NCI-H446 treated with DMSO at 0.1 percent for 48 hours (cell line): ENCODE results near the gene PTRHD1.

Source experiments
- DNase-seq: peaks from one replicate; lab custom pipeline; 2025; lab: John Stamatoyannopoulos, UW

The PTRHD1 gene

DNA sequence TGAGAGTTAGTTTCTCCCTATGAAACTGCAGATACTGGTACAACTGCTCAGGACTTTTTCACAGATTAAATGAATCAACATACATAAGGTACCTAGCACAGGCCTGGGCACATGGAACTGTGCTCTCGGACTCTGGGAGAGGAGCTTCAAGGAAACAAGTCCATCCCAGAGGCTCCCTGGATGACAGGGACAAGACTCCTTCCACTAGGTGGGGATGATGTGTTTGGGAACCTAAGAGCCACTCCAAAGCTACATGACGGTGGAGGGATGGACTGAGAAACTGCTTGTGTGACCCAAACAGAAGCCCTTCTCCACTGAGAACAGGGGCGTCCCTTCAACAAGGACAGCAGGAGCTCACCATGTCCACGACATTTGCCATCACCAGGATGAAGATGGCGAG, 37.2 kb upstream of the PTRHD1 start:
- DNase-seq = no peak

DNA sequence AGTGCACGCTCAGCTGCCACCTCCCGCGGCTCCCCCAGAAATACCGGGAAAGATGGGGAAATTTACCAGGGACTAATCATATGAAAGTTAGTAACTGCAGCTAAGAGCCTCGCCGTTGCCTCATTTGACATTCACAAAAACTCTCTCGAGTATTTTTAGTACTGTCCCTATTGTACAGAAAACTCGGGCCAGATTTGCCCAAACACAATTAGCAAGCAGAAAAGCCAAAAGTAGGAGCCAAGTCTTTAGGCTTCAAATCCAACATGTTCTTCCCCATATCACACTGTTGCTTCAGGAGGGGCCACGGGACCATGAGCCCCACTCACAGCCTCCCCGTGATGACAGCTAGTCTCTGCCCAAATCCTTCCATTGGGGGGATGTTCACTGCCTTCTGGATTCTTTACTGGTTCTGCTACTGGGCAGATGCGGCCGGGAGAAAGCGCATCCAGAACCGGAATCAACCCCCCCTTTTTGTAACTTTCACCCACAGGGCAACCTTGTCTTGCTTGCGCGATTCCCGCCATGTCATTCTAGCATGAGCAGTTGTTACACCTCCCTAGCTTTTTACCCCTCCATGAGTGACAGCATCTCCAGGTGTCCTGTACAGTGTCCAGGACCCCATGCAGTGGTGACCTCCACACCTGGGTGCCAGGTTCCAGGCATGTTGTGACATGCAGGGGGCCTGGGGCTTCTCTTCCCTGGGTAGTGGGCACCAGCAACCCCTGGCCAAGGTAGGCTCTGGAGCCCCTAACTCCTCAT, 35.2 kb upstream of the PTRHD1 start:
- DNase-seq = no peak

DNA sequence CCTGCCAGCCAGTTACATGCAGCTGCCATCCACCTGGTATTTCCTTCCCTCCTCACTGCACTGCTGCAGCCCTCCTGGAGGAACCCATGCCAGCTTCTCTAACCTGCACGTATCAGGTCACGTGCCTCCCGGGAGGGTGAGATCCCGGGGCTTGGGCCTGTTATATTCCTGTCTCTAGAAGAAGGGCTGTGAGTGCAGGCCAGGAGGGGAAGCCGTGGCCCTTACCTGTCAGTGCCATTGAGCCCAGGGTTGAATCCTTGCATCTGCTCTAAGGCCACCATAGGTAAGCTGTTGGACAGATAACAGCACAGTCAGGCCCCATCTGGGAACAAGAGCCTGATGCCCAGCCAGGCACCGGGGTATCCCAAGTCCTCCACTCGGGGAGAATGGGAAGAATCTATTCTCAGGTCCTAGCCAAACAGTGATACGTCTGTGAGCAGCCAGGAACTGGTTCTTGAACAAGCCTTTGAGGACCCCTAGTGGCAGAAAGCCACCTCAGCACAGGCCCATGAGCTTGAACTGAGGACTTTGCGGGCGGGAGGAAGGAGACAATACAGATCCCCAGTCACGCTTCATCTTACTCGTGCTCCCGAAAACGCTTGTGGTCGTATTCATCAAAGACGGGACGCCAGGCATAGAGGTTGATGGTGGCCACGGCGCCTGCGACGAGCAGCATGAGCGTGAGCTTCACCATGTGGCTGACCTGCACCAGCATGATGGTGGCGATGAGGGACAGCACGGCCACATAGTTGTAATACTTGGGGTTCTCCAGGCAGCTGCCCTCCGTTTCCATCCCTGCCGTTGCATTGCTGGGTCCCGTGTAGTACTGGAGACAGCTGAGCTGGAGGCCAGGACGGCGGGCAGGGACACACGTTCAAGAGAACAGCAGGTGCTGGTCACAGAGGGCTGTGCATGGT, 34.4 kb upstream of the PTRHD1 start:
- DNase-seq = peak; percentile 27

DNA sequence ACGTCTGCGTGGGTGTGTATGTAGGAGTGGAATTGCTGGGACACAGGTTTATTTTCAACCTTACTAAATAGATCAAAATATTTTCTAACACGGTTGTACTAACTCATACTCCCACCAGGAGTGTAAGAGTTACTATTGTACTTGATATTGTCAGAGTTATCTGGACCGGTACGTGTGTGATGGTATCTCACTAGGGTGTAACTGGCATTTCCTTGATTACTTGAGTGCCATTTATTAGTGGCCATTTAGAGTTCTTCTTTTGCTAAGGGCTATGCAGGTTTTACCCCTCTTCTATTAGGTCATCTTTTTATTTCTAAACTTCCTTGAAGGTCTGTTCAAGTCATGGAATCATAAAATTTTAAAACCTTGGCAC, 33.6 kb upstream of the PTRHD1 start:
- DNase-seq = no peak

DNA sequence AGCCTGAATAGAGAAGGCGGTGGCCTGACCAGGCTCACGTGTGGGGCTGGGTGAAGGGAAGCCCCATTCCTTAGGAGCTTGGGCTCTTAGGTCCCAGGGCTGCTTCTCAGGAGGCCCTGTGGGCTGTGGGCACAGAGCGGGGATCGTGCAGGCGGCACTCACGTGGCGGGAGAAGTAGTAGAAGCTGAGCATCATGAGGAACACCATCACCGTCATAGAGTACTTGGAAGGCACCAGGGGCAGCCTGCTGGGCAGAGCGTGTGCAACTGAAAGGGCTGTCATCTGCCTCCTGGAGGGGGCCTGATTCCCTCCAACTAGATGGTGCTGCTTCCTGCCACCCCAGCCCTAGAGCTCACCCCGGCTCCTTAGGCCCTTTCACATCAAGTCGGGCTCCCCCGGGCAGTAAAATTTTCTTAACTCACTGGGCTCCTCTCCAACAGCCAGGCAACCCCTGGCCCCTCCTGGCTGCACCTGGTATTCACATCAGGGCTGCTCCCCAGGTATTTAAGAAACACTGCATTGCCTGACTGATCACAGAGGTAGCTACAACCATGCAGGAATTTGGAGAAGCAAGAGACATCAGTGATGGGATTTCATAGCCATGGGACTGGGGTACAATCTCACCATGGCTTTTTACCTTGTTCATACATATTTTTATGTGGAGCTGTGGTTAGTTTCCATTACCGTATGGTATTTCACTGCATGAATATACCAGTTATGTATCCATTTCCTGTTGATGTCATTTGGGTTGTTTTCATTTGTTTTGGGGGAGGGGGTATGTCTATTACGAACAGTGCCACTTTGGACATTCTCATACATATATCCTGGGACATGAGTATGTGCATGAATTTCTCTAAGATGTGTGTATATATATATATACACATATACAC, 32.9 kb upstream of the PTRHD1 start:
- DNase-seq = no peak

DNA sequence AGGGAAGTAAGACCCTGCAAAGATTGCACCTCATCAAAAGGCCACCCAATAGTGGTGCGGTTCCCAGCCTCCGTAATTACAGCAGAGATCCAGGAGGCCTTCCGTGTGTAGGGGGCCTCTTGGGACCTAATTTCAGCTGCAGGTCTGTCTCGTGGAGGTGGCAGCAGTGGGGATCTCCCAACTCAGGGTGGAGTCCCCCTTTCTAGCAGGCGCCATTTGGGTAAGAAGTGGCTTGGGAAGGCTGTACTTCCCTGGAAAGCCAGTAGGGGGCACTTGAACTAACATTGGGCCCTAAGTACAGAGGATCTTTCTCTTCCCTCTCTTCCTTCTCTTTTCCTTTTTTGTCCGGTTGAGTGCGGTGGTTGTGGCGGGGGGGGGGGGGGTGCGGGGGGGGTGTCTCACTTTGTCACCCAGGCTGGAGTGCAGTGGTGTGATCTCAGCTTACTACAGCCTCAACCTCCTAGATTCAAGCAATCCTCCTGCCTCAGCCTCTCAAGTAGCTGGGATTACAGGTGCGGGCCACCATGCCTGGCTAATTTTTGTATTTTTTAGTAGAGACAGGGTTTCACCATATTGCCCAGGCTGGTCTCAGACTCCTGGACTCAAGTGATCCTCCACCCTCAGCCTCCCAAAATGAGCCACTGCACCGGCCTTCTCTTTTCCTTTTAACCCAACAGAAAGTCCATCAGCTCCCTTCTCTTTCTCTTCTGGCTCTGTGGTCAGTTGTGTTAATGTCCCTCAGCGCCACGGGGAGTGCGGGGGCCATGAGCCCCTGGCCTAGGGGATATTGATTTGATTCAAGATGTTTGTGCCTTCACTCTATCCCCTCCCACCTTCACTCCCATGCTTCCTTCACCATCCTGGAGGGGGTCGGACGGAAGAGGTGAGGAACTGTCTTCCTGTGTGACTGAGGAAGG, 32.0 kb upstream of the PTRHD1 start:
- DNase-seq = no peak

DNA sequence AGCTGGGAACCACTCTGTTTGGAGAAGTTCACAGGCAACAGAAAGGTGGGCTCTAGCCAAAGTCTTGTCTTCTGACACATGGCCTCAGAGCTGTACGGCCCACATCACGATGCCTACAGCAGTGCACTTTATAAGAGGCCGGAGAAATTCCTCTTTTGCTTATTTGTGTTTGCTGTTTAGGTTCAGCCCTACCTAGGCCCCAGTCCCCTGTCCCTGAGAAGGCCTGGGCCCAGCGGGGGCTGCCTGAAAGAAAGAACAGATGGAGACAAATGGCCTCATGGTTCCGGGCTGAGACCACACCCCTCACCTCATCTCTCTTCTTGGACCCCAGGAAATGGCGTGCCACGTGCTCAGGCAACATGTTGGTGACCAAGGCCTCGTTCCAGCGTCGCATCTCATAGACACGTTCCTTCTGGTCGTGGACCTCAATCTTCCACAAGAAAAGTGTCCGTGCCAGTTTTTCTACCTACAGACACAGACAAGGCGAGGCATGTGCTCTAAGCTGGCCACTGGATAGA, 30.9 kb upstream of the PTRHD1 start:
- DNase-seq = no peak

DNA sequence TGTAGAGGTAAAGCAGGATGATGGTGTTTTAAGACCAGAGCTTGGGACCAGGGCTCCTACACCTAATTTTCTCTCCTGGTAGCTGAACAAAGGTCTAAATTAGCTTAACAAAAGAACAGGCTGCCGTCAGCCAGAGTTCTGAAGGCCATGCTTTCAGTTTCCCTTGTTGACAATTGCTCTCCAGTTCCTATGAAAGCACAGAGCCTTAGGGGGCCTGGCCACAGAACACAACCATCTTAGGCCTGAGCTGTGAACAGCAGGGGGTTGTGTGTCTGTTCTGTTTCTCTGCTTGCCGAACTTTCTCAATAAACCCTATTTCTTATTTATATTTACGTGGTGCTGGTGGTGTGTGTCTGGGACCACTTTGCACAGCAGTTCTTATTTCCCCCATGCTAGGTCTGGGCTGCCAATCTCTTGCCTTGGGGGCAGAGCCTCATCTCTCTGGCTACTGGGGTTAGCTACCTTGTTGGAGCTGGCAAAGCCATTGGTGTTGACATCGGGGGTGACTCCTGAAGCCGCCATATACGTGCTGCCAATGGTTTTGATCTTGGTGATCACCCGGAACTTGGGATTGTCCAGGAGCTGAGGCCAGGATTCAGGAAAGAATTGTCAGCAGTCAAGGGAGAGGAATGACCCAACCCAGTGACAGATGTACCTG, 29.0 kb upstream of the PTRHD1 start:
- no peak for DNase-seq

DNA sequence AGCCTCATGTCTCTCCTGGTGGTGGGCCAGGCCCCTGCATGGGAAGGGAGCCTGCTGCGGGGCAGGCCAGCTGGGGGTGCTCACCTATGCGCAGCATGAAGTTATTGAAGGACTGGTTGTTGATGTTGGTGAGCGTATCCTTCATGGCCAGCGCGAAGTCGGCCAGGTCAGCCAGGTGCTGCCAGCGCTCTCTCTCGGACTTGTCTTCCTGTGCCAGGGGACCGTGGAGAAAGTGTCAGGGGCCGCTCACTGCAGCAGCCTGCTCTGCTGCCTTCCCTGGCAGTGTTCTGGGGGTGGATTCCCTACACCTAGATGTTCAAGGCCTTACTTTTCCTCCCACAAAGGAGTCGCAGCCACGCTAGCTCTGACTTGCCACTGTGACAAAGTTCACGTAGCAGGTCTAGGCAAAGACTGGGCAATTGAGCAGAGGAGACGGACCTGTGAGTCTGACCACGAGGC, 28.3 kb upstream of the PTRHD1 start:
- DNase-seq = no peak

DNA sequence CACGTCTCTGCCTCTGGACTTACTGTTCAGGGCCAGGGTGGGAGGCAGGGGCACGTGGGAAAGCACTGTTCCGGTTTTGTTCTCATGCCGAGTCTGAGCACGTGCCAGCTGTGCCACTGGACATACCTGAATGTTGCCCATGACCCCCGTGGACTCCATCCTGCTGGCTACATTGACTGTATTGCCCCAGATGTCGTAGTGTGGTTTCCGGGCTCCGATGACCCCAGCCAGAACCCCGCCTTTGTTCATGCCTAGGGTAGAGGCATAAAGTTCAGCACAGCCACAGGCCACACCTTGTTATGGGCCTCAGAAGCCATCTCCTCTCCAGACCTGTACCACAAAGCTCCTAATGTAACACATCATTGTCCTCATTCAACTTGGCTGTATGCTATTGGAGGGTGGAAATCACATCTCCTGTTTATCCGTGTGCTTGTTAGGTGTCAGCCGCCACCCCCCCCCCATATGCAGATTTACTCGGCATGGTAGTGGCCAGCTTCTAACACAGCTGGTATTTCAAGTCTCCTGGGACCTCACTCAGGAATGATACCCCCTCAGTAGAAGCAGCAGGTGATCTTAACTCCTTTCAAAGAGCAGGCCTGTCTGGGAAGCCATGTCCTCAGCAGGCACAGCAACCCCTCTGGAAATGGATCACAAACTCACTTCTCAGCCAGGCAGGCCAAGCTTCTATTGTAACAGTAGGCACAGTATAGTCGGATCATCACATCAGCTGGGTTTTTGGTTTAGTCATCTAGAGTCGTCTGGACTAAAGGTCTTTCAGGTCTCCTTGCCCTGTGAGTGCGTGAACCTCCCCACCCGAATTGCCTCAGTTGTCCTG, 27.6 kb upstream of the PTRHD1 start:
- no peak for DNase-seq

DNA sequence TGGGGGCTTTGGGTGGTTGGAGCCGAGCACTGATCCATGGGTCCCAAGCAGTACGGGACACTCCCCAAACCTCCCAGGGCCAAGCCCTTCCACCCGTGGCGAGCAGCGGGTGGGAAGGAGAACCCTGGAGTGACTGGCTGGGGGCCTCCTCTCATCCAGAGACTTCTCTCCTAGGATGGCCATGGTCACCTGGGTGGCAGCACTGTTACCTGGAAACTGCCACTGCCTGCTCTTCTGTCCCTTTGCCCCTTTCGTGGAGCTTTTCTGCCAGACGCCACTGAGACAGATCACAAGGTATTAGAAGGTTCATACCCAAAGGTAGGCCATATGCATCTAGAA, 27.0 kb upstream of the PTRHD1 start:
- DNase-seq = no peak

DNA sequence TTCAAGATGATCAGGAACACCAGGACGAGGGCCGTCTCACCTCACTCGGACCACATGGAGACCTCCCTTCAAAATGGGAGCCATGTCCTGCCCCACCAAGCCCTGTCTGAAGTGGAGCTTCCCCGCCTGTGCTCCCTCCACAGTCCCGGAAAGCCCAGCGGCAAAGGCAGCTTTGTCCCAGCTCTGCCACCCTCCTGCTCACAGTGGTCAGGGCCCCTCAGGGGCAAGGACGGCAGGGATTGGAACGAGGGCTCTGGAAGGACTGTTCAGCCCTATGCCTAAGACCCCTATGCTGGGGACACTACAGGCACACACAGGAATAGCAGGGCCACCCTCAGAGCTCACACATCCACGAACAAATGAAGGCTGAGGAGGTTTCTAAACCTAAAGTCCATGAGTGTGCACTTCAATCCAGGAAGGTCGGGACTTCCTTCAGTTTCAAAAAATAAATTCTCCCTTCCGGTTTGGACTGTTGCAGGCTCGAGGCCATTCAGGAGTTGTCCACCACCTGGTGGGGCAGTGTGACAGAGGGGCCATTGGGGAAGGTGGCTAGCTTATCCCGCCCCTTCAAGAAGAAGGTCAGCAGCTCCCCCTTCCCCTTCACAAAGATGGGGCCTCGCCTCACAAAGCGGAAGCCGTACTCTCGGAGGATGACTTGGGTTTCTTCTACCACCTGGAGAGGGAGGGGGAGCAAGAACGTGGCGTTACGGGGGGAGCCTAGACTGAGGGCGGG, 26.4 kb upstream of the PTRHD1 start:
- DNase-seq = no peak

DNA sequence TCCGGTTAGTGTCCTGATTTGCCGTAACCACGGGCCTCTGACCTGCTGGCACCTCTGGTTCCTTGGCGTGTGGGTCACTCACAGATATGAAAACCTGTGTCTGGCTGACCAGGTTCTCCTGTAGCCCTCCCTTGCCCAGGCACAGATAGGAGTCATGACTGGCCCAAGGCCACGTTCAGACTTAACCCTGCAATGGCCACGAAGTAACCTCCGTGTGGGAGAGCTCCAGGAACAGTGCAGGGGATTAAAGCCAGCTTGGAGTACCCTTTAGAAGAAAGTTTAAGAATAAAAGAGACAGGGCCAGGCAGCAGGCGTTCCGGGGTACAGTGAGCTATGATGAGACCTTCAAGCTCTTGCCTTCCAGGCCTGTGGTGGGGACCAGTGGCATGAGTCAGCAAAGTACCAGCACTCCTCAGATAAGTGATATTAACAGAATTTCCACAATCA, 25.6 kb upstream of the PTRHD1 start:
- DNase-seq = no peak

DNA sequence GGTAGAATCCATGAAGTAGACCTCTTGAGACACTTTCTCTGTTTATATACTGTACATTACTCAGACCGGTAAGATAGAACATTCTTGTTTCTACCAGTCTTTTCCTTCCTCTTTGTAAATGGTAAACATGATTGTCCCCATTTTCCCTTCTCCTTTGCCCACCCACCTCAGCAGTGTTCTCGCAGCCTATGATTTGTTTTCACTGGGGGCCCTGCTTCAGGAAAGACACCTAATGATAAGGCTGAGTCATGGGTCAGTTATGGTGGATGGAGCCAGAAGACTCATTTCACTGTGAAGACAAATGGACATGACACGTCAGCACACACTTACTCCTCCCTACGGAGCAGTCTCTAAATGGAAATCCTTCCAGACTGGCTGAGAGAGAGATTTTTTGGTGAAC, 23.7 kb upstream of the PTRHD1 start:
- no peak for DNase-seq

DNA sequence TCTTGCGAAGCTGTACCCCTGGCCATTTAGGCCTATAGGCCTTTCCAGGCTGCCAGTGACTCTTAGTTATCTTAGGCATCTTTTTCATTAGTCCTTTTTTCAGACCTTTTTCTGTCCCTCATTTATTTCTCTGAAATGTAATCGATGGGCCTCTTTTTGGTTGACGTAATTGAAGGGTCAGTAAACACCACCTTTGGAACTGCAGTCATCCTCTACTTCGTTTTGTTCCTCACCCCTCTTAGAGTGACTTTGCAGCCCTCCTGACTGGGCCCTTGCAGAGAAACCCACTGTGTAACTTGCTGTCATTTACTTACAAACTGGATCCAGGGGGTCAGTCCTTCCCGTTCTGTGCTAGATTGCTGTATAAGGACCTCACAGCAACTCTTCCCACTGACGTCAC, 23.2 kb upstream of the PTRHD1 start:
- no peak for DNase-seq

DNA sequence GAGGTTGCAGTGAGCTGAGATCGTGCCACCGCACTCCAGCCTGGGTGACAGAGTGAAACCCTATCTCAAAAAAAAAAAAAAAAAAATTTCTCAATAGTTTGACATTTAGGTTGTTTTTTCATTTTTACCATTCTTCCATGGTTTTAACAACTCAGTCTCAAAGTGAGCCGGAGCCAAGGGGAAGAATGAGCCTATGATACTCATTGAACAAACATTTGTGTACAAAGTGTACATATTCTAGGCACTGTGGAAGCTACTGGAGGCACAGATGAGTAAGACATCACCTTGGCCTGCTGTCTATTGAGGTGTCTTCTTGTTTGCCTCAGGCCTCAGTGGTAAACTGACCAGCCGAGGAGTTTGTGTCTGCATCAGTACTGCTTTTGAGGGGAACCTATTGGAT, 22.0 kb upstream of the PTRHD1 start:
- DNase-seq = no peak

DNA sequence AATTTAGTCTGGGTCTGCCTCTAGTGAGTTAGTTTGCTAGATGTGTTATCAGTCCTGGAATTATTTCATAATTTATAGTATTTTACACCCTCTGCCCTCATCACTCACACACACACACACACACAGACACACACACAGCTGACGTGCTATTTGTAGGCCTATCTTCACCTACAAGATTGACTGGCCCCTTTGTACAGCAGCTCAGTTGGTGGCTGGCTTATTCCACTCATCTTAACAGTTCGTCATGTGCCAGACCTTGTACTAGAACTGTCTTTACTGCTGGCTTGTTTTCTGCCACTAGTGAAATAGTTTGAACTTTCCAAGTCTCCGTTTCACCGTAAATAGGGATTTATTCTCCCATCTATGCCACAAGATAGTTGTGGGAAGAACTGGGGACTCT, 21.3 kb upstream of the PTRHD1 start:
- no peak for DNase-seq

DNA sequence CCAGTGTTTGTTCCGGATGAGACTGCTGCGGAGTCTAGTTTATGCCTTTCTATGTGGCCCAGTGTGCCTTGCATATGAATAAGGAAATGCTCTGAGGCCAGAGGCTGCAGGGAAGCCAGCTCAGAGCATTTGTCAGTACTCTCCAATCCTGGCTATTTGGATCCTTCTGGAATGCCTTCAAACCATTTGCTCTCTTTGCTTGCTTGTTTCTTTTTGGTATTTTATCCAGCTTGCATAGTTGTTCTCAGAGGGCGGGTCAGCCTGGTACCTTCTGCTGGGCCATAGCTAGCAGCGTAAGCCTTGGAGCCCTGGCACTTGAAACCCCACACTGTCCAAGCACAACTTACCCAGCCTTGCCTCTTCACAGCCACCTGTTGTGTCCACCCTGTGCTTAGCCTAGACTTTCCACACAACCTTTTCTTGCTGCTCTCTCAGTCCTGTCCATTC, 20.5 kb upstream of the PTRHD1 start:
- DNase-seq = no peak
